ENCODE measurements around the gene CDCA5.
A peak's percentile ranks its signal among the peaks of the same experiment; 100 is the strongest.

The CDCA5 gene

GRCh38 chr11:65077451-65077850 lies 6.4 kb downstream of the CDCA5 start:
- H2BK12ac ChIP-seq (ENCODE audit: low read length): no peak overlapping the region
- no peak overlapping the region for H2BK15ac ChIP-seq (ENCODE audit: low read length)
- no peak overlapping the region for H3K27ac ChIP-seq (replicated peaks; ENCODE audit: low read length)
- H3K23ac ChIP-seq (ENCODE audit: low read depth, low read length, poor library complexity): no peak overlapping the region
- no peak overlapping the region for H3K9ac ChIP-seq (ENCODE audit: low read depth, low read length, poor library complexity)
- H3K4me1 ChIP-seq (ENCODE audit: control insufficient read depth in 2 of 2, insufficient read depth in 1 of 2, low read depth in 1 of 2, low read length in 2 of 2): peaks cover 0 to under 1% of the 10 kb centered on the region in 2 donors
- H4K8ac ChIP-seq (ENCODE audit: low read depth, low read length): no peak overlapping the region
- no peak overlapping the region for H3K4me3 ChIP-seq (ENCODE audit: low read length in 2 of 2)
- no peak overlapping the region for H3K14ac ChIP-seq (ENCODE audit: low read length)
- no peak for DNase-seq (ENCODE audit: low spot score)
- no peak overlapping the region for H2AFZ ChIP-seq (ENCODE audit: low read length)
- no peak overlapping the region for H3K18ac ChIP-seq (ENCODE audit: low read length)
- H3K4me2 ChIP-seq (ENCODE audit: insufficient read depth, low read length, poor library complexity, severe bottlenecking): no peak overlapping the region
- peaks cover 33 to 67% of the 10 kb centered on the region in 2 donors for H3K36me3 ChIP-seq (replicated peaks in 1 of 2; ENCODE audit: control insufficient read depth in 2 of 2, insufficient read depth in 2 of 2, low read length in 2 of 2)
- WGBS, 2 donors (ENCODE audit: extremely low coverage in 2 of 2, insufficient read length in 2 of 2, insufficient replicate concordance in 1 of 2): no CpG with 5 or more reads among the region's 4 CpGs
- H4K91ac ChIP-seq (ENCODE audit: low read depth, low read length, poor library complexity): no peak overlapping the region
- H2BK120ac ChIP-seq (ENCODE audit: low read depth, low read length): no peak overlapping the region
- no peak overlapping the region for H2AK5ac ChIP-seq (ENCODE audit: low read depth, low read length)
- H3K9me3 ChIP-seq (replicated peaks in 1 of 2; ENCODE audit: control insufficient read depth in 2 of 2, insufficient read depth in 1 of 2, low read depth in 1 of 2, low read length in 2 of 2): no peaks in the 10 kb centered on the region
- peaks cover 12% of the 10 kb centered on the region for H3K79me1 ChIP-seq (ENCODE audit: low read depth, low read length)
- no peak overlapping the region for H3K4ac ChIP-seq (ENCODE audit: low read length)
- no peaks in the 10 kb centered on the region for H3K27me3 ChIP-seq (ENCODE audit: control insufficient read depth in 3 of 3, insufficient read depth in 3 of 3, low read depth in 1 of 3, low read length in 3 of 3)
- H2BK5ac ChIP-seq (ENCODE audit: low read length): no peak overlapping the region

- no peaks in the 10 kb centered on the region for H3K4me1 ChIP-seq (ENCODE audit: control insufficient read depth in 2 of 2, insufficient read depth in 1 of 2, low read depth in 1 of 2, low read length in 2 of 2)
- no peak overlapping the region for H3K23ac ChIP-seq (ENCODE audit: low read depth, low read length, poor library complexity)
- H3K9ac ChIP-seq (ENCODE audit: low read depth, low read length, poor library complexity): no peak overlapping the region
- no peak overlapping the region for H3K14ac ChIP-seq (ENCODE audit: low read length)
- H2BK12ac ChIP-seq (ENCODE audit: low read length): no peak overlapping the region
- no peak overlapping the region for H4K91ac ChIP-seq (ENCODE audit: low read depth, low read length, poor library complexity)
- H3K9me3 ChIP-seq (replicated peaks in 1 of 2; ENCODE audit: control insufficient read depth in 2 of 2, insufficient read depth in 1 of 2, low read depth in 1 of 2, low read length in 2 of 2): no peaks in the 10 kb centered on the region
- no peak overlapping the region for H2BK15ac ChIP-seq (ENCODE audit: low read length)
- H3K4ac ChIP-seq (ENCODE audit: low read length): no peak overlapping the region
- DNase-seq (ENCODE audit: low spot score): no peak
- H2AK5ac ChIP-seq (ENCODE audit: low read depth, low read length): peak overlapping the region; percentile 33
- no peak overlapping the region for H2AFZ ChIP-seq (ENCODE audit: low read length)
- H3K4me3 ChIP-seq (ENCODE audit: low read length in 2 of 2): no peak overlapping the region
- no peak overlapping the region for H3K4me2 ChIP-seq (ENCODE audit: insufficient read depth, low read length, poor library complexity, severe bottlenecking)
- H3K18ac ChIP-seq (ENCODE audit: low read length): no peak overlapping the region
- H3K36me3 ChIP-seq (replicated peaks in 1 of 2; ENCODE audit: control insufficient read depth in 2 of 2, insufficient read depth in 2 of 2, low read length in 2 of 2): peaks cover 4 to 24% of the 10 kb centered on the region in 2 donors
- no CpG with 5 or more reads among the region's 1 CpG for WGBS, 2 donors (ENCODE audit: extremely low coverage in 2 of 2, insufficient read length in 2 of 2, insufficient replicate concordance in 1 of 2)
- peaks cover 2% of the 10 kb centered on the region for H3K79me1 ChIP-seq (ENCODE audit: low read depth, low read length)
- H3K27me3 ChIP-seq (ENCODE audit: control insufficient read depth in 3 of 3, insufficient read depth in 3 of 3, low read depth in 1 of 3, low read length in 3 of 3): no peaks in the 10 kb centered on the region
- H4K8ac ChIP-seq (ENCODE audit: low read depth, low read length): no peak overlapping the region
- H3K27ac ChIP-seq (replicated peaks; ENCODE audit: low read length): no peak overlapping the region
- H2BK5ac ChIP-seq (ENCODE audit: low read length): no peak overlapping the region
- no peak overlapping the region for H2BK120ac ChIP-seq (ENCODE audit: low read depth, low read length)
These were observed 11.2 kb downstream of the CDCA5 start for GRCh38 chr11:65072631-65072966.

GRCh38 chr11:65071907-65072630 lies 11.8 kb downstream of the CDCA5 start:
- Histone ChIP-seq H3K36me3 (replicated peaks in 1 of 2; ENCODE audit: control insufficient read depth in 2 of 2, insufficient read depth in 2 of 2, low read length in 2 of 2) (peaks cover 2 to 18% of the 10 kb centered on the region in 2 donors), H2AFZ (ENCODE audit: low read length) (no peak overlapping the region), H4K91ac (ENCODE audit: low read depth, low read length, poor library complexity) (no peak overlapping the region), H3K14ac (ENCODE audit: low read length) (no peak overlapping the region), H2BK5ac (ENCODE audit: low read length) (no peak overlapping the region), H3K4me3 (ENCODE audit: low read length in 2 of 2) (no peak overlapping the region), H2BK12ac (ENCODE audit: low read length) (no peak overlapping the region), H2AK5ac (ENCODE audit: low read depth, low read length) (peak overlapping the region; percentile 33), H3K4me1 (ENCODE audit: control insufficient read depth in 2 of 2, insufficient read depth in 1 of 2, low read depth in 1 of 2, low read length in 2 of 2) (peaks cover under 1 to 2% of the 10 kb centered on the region in 2 donors), H3K9ac (ENCODE audit: low read depth, low read length, poor library complexity) (no peak overlapping the region), H3K18ac (ENCODE audit: low read length) (no peak overlapping the region), H3K27ac (replicated peaks; ENCODE audit: low read length) (no peak overlapping the region), H4K8ac (ENCODE audit: low read depth, low read length) (no peak overlapping the region), H3K23ac (ENCODE audit: low read depth, low read length, poor library complexity) (no peak overlapping the region), H2BK15ac (ENCODE audit: low read length) (no peak overlapping the region), H3K9me3 (replicated peaks in 1 of 2; ENCODE audit: control insufficient read depth in 2 of 2, insufficient read depth in 1 of 2, low read depth in 1 of 2, low read length in 2 of 2) (no peaks in the 10 kb centered on the region), H2BK120ac (ENCODE audit: low read depth, low read length) (no peak overlapping the region), H3K79me1 (ENCODE audit: low read depth, low read length) (no peaks in the 10 kb centered on the region), H3K27me3 (ENCODE audit: control insufficient read depth in 3 of 3, insufficient read depth in 3 of 3, low read depth in 1 of 3, low read length in 3 of 3) (no peaks in the 10 kb centered on the region), H3K4me2 (ENCODE audit: insufficient read depth, low read length, poor library complexity, severe bottlenecking) (no peak overlapping the region), H3K4ac (ENCODE audit: low read length) (no peak overlapping the region)
- no peak for DNase-seq (ENCODE audit: low spot score)
- WGBS, 2 donors (ENCODE audit: extremely low coverage in 2 of 2, insufficient read length in 2 of 2, insufficient replicate concordance in 1 of 2): no CpG with 5 or more reads among the region's 4 CpGs

GRCh38 chr11:65069217-65069616 lies 14.6 kb downstream of the CDCA5 start:
- Histone ChIP-seq H2BK120ac (ENCODE audit: low read depth, low read length) (no peak overlapping the region), H2BK12ac (ENCODE audit: low read length) (no peak overlapping the region), H3K27ac (replicated peaks; ENCODE audit: low read length) (no peak overlapping the region), H3K14ac (ENCODE audit: low read length) (no peak overlapping the region), H2BK15ac (ENCODE audit: low read length) (no peak overlapping the region), H2AK5ac (ENCODE audit: low read depth, low read length) (no peak overlapping the region), H2AFZ (ENCODE audit: low read length) (no peak overlapping the region), H3K4me2 (ENCODE audit: insufficient read depth, low read length, poor library complexity, severe bottlenecking) (no peak overlapping the region), H3K4me1 (ENCODE audit: control insufficient read depth in 2 of 2, insufficient read depth in 1 of 2, low read depth in 1 of 2, low read length in 2 of 2) (peaks cover 9 to 11% of the 10 kb centered on the region in 2 donors), H3K4ac (ENCODE audit: low read length) (no peak overlapping the region), H4K91ac (ENCODE audit: low read depth, low read length, poor library complexity) (no peak overlapping the region), H3K9me3 (replicated peaks in 1 of 2; ENCODE audit: control insufficient read depth in 2 of 2, insufficient read depth in 1 of 2, low read depth in 1 of 2, low read length in 2 of 2) (no peaks in the 10 kb centered on the region), H3K23ac (ENCODE audit: low read depth, low read length, poor library complexity) (no peak overlapping the region), H3K79me1 (ENCODE audit: low read depth, low read length) (no peaks in the 10 kb centered on the region), H3K27me3 (ENCODE audit: control insufficient read depth in 3 of 3, insufficient read depth in 3 of 3, low read depth in 1 of 3, low read length in 3 of 3) (no peaks in the 10 kb centered on the region), H2BK5ac (ENCODE audit: low read length) (no peak overlapping the region), H3K36me3 (replicated peaks in 1 of 2; ENCODE audit: control insufficient read depth in 2 of 2, insufficient read depth in 2 of 2, low read length in 2 of 2) (no peaks in the 10 kb centered on the region), H3K18ac (ENCODE audit: low read length) (no peak overlapping the region), H4K8ac (ENCODE audit: low read depth, low read length) (no peak overlapping the region), H3K9ac (ENCODE audit: low read depth, low read length, poor library complexity) (no peak overlapping the region), H3K4me3 (ENCODE audit: low read length in 2 of 2) (no peak overlapping the region)
- no CpG with 5 or more reads among the region's 9 CpGs for WGBS, 2 donors (ENCODE audit: extremely low coverage in 2 of 2, insufficient read length in 2 of 2, insufficient replicate concordance in 1 of 2)
- no peak for DNase-seq (ENCODE audit: low spot score)

Measured in neuronal stem cell (in vitro differentiated cells).